AG10803 (cell line): ENCODE results near the gene CCDC74B.
"Not testable (repeated sequence)": the region's sequence is repeated elsewhere in the genome, so short reads cannot be mapped to it uniquely, and the experiment has no call there.

Source experiments
- DNase-seq: peaks from one replicate; pipeline ENCODE4 v3.0.0; 2010; ENCODE audit warnings: low read depth
- H3K4me3 ChIP-seq: 2 replicates; pipeline ENCODE4 v1.5.1; 2011; ENCODE audit warnings: mild to moderate bottlenecking, low read length, control low read depth
- TF ChIP-seq, protein P1 (sequence below): conservative IDR thresholded peaks from 2 replicates; pipeline ENCODE4 v1.5.1; 2011; ENCODE audit warnings: mild to moderate bottlenecking, low read length, control low read depth, inconsistent platforms

The CCDC74B gene

DNA sequence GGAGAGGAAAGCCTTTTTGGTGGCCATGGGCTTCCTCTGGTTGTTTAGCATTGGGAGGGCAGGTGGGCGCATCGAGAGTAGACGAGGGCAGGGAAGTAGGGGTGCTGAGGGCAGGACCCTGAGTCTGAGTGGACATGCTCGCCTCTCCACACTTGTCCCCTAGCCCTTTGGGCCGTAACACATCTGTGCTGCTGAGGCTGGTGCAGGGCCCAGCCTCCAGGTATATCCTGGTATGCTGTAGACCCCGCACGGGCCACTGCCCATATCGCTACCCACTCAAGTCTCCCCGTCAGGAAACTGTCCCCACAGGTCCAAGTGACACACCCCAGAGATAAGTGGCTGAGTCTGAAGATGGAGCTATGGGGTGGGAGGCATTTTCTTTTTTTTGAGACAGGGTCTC is 13.7 kb upstream of the CCDC74B start:
- no peak overlapping the region for H3K4me3 ChIP-seq
- no peak for DNase-seq
- TF ChIP-seq, protein P1, sequence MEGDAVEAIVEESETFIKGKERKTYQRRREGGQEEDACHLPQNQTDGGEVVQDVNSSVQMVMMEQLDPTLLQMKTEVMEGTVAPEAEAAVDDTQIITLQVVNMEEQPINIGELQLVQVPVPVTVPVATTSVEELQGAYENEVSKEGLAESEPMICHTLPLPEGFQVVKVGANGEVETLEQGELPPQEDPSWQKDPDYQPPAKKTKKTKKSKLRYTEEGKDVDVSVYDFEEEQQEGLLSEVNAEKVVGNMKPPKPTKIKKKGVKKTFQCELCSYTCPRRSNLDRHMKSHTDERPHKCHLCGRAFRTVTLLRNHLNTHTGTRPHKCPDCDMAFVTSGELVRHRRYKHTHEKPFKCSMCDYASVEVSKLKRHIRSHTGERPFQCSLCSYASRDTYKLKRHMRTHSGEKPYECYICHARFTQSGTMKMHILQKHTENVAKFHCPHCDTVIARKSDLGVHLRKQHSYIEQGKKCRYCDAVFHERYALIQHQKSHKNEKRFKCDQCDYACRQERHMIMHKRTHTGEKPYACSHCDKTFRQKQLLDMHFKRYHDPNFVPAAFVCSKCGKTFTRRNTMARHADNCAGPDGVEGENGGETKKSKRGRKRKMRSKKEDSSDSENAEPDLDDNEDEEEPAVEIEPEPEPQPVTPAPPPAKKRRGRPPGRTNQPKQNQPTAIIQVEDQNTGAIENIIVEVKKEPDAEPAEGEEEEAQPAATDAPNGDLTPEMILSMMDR, result no peak

DNA sequence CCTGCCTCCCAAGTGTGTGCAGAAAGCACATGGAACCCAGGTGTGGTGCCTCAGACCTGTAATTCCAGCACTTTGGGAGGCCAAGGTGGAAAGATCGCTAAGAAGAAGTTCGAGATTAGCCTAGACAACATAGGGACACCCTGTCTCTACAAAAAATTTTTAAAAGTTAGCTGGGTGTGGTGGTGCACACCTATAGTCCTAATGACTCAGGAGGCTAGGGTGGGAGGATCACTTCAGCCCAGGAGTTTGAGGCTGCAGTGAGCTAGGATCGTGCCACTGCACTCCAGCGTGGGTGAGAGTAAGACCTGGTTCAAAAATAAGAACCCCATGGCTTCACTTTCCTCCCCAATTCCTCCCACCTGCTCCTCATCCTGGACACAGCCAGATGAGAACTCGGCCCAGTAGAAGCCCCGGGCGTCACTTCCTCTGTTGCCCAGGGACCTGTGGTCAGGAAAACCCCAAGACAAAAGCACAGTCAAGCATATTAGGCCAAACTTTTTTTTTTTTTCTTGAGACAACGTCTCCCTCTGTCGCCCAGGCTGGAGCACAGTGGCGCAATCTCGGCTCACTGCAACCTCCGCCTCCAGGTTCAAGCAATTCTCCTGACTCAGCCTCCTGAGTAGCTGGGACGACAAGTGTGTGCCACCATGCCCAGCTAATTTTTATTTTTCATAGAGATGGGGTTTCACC is 13.1 kb upstream of the CCDC74B start:
- H3K4me3 ChIP-seq, DNase-seq: not testable (repeated sequence)

GRCh38 chr2:130157354-130157753 is 12.4 kb upstream of the CCDC74B start:
- not testable (repeated sequence) for H3K4me3 ChIP-seq
- peak; percentile 4 for DNase-seq

DNA sequence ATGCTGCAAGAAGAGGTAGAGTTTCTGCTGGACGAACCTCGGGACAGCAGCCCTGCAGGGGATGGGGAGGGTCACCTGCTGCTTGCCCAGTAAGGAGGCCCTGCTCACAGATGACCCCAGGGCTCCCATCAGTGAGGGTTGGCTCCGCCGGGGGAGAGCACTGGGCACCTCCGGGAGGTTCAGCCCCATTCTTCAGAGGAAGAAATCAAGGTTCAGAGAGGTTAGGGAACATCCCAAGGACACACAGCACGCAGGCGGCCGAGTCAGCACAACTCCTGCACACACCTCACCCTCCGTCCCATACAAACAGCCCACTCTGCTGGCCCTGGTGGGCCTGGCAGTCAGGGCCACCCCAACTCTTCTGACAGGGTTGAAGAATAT is 11.7 kb upstream of the CCDC74B start:
- TF ChIP-seq, protein P1, result no peak
- no peak overlapping the region for H3K4me3 ChIP-seq
- no peak for DNase-seq

- not testable (repeated sequence) for H3K4me3 ChIP-seq
- TF ChIP-seq, protein P1, result peak; percentile 47
- DNase-seq, result peak; percentile 39
Observed at GRCh38 chr2:130155956-130156623, 11.2 kb upstream of the CCDC74B start.

GRCh38 chr2:130154773-130155765 is 10.2 kb upstream of the CCDC74B start:
- no peak overlapping the region for H3K4me3 ChIP-seq
- DNase-seq, result no peak
- TF ChIP-seq, protein P1, result no peak

DNA sequence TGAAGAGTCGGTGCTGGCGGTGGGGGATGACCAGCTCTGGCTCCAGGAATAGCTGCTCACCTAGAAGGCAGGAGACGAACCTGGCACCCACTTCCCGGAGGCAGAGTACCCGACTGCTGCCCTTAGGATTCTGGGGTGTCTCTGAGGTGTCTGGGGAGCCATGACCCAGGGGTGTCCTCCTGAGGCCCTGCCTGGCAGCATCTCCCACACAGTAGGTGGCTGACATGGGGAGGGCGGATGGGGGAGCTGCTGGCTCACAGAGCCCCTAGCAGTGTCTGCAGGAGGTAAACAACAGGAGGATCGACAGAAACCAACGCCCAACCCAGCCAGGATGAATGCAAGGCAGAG is 9.5 kb upstream of the CCDC74B start:
- DNase-seq, H3K4me3 ChIP-seq: not testable (repeated sequence)

DNA sequence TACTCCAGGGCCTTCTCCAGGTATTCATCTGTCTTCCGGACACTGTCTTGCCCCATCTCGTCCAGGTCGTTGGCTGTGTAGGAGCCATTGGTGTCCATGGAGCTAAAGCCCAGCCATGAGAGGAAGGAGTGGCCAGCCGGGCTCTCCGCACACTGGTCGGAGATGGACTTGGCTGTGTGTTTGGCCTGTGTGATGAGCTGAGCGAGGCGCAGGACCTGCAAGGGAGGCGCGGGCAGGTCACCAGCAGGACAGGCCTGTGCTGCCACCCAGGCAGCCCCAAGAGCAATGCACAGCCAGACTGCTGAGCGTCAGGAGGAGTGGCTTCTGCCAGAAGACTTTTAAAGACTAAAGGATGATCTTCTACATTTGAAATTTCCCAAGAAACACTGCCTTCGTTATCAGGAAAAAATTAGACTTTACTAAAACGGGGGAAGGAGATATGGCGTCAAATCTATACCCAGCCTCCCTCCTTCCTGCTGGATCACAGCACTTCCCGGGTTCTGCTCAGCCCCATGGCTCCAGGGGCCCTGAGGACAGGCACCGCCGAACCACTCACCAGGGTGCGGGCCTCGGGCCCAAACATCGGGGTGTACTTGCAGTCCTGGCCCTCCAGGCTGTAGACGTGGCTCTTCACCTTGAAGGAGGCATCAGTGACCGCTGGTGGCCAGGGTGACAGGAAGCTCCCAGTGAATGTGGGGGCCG is 9.0 kb upstream of the CCDC74B start:
- H3K4me3 ChIP-seq, DNase-seq: not testable (repeated sequence)
